GM12878 (cell line): ENCODE results near the gene CHAC2. TPM values are rescaled to one million over a fixed set of nuclear protein-coding genes. Genes with fewer than 3 reads are reported as not detected.

Source experiments
- ATAC-seq: fragments of 200-7000 bp; cut with Tn5 transposase; 3 replicates; pipeline ENCODE4 v1.9.1; 2020; ENCODE audit warnings: mild to moderate bottlenecking, moderate library complexity
- BruUV-seq: library from RNA; stranded (reverse); fragments of 400-500 nt; replicated peaks from 2 replicates; lab custom pipeline; 2021; lab: Mats Ljungman, UMichigan
- CTCF ChIA-PET: fragments of 300-600 bp; sonication (Branson Sonifier 250); formaldehyde crosslinking; extraction: SDS; loops from one replicate; lab custom pipeline; 2021; ENCODE audit warnings: inconsistent platforms; lab: Yijun Ruan, JAX
- POLR2A ChIA-PET: fragments of 350-600 bp; formaldehyde crosslinking; extraction: SDS; loops from one replicate; lab custom pipeline; 2021; ENCODE audit warnings: inconsistent platforms; lab: Charles Lee
- RAD21 ChIA-PET: fragments of 300-600 bp; sonication (Branson Sonifier 250); formaldehyde crosslinking; loops from one replicate; lab custom pipeline; 2023; ENCODE audit warnings: antibody characterized with exemption; ENCODE audit not compliant: unreplicated experiment; lab: Charles Lee
- SMC1A ChIA-PET: fragments of 300-600 bp; sonication (Branson Sonifier 250); formaldehyde crosslinking; loops from one replicate; lab custom pipeline; 2023; ENCODE audit not compliant: unreplicated experiment, uncharacterized antibody; lab: Charles Lee
- DNase-seq: peaks from one replicate; pipeline ENCODE4 v3.0.0-alpha.2; 2011; ENCODE audit warnings: low read depth, low spot score
- FAIRE-seq: peaks from 3 replicates; lab custom pipeline; 2011; peaks lifted over from hg19 to GRCh38; lab: Jason Lieb, UNC
- H2AFZ ChIP-seq: 2 replicates; pipeline ENCODE4 v1.6.0; 2011; ENCODE audit warnings: low read depth, low read length, control low read depth; ENCODE audit not compliant: control insufficient read depth
- H3K27ac ChIP-seq: 2 replicates; pipeline ENCODE4 v1.5.1; 2011; ENCODE audit warnings: control low read depth; ENCODE audit not compliant: control insufficient read depth, insufficient read depth
- H3K27me3 ChIP-seq, 2 experiments: replicated peaks in 1 of 2; 2 replicates each; pipeline versions ENCODE4 v1.6.0 to v1.6.1; 2011; ENCODE audit warnings: low read length in 1 of 2; ENCODE audit not compliant: control insufficient read depth in 2 of 2, insufficient read depth in 2 of 2
- H3K36me3 ChIP-seq, 2 experiments: 2 replicates each; pipeline ENCODE4 v1.5.1; 2011; ENCODE audit warnings: low read length in 1 of 2; ENCODE audit not compliant: control insufficient read depth in 2 of 2, insufficient read depth in 2 of 2
- H3K4me1 ChIP-seq: 2 replicates; pipeline ENCODE4 v1.6.1; 2011; ENCODE audit warnings: mild to moderate bottlenecking, low read length, moderate library complexity, mixed read lengths; ENCODE audit not compliant: control insufficient read depth, insufficient read depth
- H3K4me2 ChIP-seq: 2 replicates; pipeline ENCODE4 v1.6.0; 2011; ENCODE audit warnings: control low read depth; ENCODE audit not compliant: control insufficient read depth, insufficient read depth
- H3K4me3 ChIP-seq: fragments of 200-600 bp; sonication (generic); 2 replicates; pipeline ENCODE4 v1.5.1; 2016
- H3K79me2 ChIP-seq: 2 replicates; pipeline ENCODE4 v1.6.0; 2011; ENCODE audit warnings: low read length; ENCODE audit not compliant: control insufficient read depth, insufficient read depth
- H3K9ac ChIP-seq: 2 replicates; pipeline ENCODE4 v1.8.0; 2011; ENCODE audit warnings: low read length, control low read depth, mixed read lengths; ENCODE audit not compliant: control insufficient read depth, insufficient read depth
- H3K9me3 ChIP-seq: replicated peaks from 3 replicates; pipeline ENCODE4 v1.5.1; 2011; ENCODE audit warnings: mild to moderate bottlenecking, low read length; ENCODE audit not compliant: control insufficient read depth, insufficient read depth
- H4K20me1 ChIP-seq: 2 replicates; pipeline ENCODE4 v1.6.0; 2011; ENCODE audit not compliant: control insufficient read depth, insufficient read depth
- E2F8 ChIP-seq: fragments of 450-650 bp; IDR thresholded peaks from 2 replicates; pipeline ENCODE4 v1.6.1; 2018; ENCODE audit warnings: mild to moderate bottlenecking, low read depth, moderate library complexity; ENCODE audit not compliant: partially characterized antibody
- EZH2 ChIP-seq: IDR thresholded peaks from 2 replicates; pipeline ENCODE4 v1.6.1; 2012; ENCODE audit warnings: low read depth, mild to moderate bottlenecking, control low read depth, inconsistent platforms, low read length, borderline replicate concordance; ENCODE audit not compliant: control insufficient read depth
- HDAC6 ChIP-seq: fragments of 200-600 bp; sonication (generic); IDR thresholded peaks from one replicate; pipeline ENCODE4 v1.8.0; 2017; ENCODE audit warnings: antibody characterized with exemption; ENCODE audit not compliant: unreplicated experiment
- HDGF ChIP-seq: fragments of 450-650 bp; IDR thresholded peaks from 2 replicates; pipeline ENCODE4 v1.6.1; 2016; ENCODE audit warnings: antibody characterized with exemption
- LARP7 ChIP-seq: fragments of 450-650 bp; IDR thresholded peaks from 2 replicates; pipeline ENCODE4 v1.6.1; 2017; ENCODE audit warnings: mild to moderate bottlenecking
- MEF2A ChIP-seq: IDR thresholded peaks from 2 replicates; pipeline ENCODE4 v1.6.1; 2011; ENCODE audit warnings: low read depth, mild to moderate bottlenecking, low read length, moderate library complexity; ENCODE audit not compliant: insufficient read depth
- NR2C1 ChIP-seq: fragments of 450-650 bp; IDR thresholded peaks from 2 replicates; pipeline ENCODE4 v1.6.1; 2017; ENCODE audit warnings: antibody characterized with exemption, mild to moderate bottlenecking, moderate library complexity
- NR2F1 ChIP-seq: fragments of 450-650 bp; conservative IDR thresholded peaks from 2 replicates; pipeline ENCODE4 v1.6.1; 2017; ENCODE audit warnings: mild to moderate bottlenecking
- RUNX3 ChIP-seq: IDR thresholded peaks from 2 replicates; pipeline ENCODE4 v1.6.1; 2012; ENCODE audit warnings: low read length, inconsistent platforms
- SKIL ChIP-seq: fragments of 450-650 bp; IDR thresholded peaks from 2 replicates; pipeline ENCODE4 v1.6.1; 2017; ENCODE audit warnings: mild to moderate bottlenecking, low read depth, inconsistent platforms; ENCODE audit not compliant: poor library complexity, severe bottlenecking
- SMC3 ChIP-seq: IDR thresholded peaks from 2 replicates; pipeline ENCODE4 v1.6.1; 2011; ENCODE audit warnings: low read length, improper control_type of control experiment, borderline replicate concordance
- USF1 ChIP-seq: IDR thresholded peaks from 2 replicates; pipeline ENCODE4 v1.6.1; 2011; ENCODE audit warnings: borderline replicate concordance, low read depth, mild to moderate bottlenecking, moderate library complexity, mixed read lengths, low read length; ENCODE audit not compliant: insufficient read depth; ENCODE audit errors: extremely low read length
- ZBTB33 ChIP-seq: fragments of 450-650 bp; IDR thresholded peaks from 2 replicates; pipeline ENCODE4 v1.6.1; 2017; ENCODE audit warnings: mild to moderate bottlenecking
- ZNF217 ChIP-seq: fragments of 450-650 bp; IDR thresholded peaks from 2 replicates; pipeline ENCODE4 v1.6.1; 2017; ENCODE audit warnings: antibody characterized with exemption, mild to moderate bottlenecking
- ZNF384 ChIP-seq: IDR thresholded peaks from 2 replicates; pipeline ENCODE4 v1.6.1; 2012; ENCODE audit warnings: low read depth, mild to moderate bottlenecking, low read length, improper control_type of control experiment, borderline replicate concordance
- ZNF622 ChIP-seq: fragments of 450-650 bp; IDR thresholded peaks from 2 replicates; pipeline ENCODE4 v1.6.1; 2017; ENCODE audit warnings: mild to moderate bottlenecking, inconsistent platforms
- WGBS: methylation state at CpG from one replicate; pipeline ENCODE4 v1.1.6; 2016; ENCODE audit warnings: low lambda C conversion rate; ENCODE audit not compliant: insufficient replicate concordance, insufficient coverage; ENCODE audit errors: missing lambda C conversion rate; 5-methylcytosine and 5-hydroxymethylcytosine counted together
- in situ Hi-C: fragments of 300-500 bp; cut with MboI; formaldehyde crosslinking; loops from 9 replicates; pipeline ENCODE4 v1.14.3; 2018; ENCODE audit warnings: mixed read lengths
- intact Hi-C: fragments of 100-400 bp; cut with micrococcal nuclease; formaldehyde crosslinking; loops from one replicate; pipeline ENCODE4 v1.14.2; 2022; ENCODE audit not compliant: unreplicated experiment
- polyA plus RNA-seq, 11 experiments: library from polyadenylated mRNA; depleted of rRNA in 4 of 11; unstranded in 6 of 11; stranded (reverse) in 5 of 11; fragments of >200 nt; fragmentation: Nextera tagmentation in 4 of 11; fragmentation: Illumina TruSeq in 1 of 11; extraction: Ambion mirVana in 4 of 11; extraction: Trizol in 1 of 11; gene quantifications; 1 replicate in 1 of 11; 2 replicates in 10 of 11; pipeline versions ENCODE4 v1.2.1 to v1.2.3, GENCODE V29; 2011 to 2016; ENCODE audit warnings: inconsistent platforms in 2 of 11, missing spikeins in 2 of 11, low read depth in 1 of 11
- total RNA-seq, 4 experiments: library from RNA; depleted of rRNA in 3 of 4; stranded (reverse); fragments of >200 nt in 3 of 4; fragmentation: Illumina TruSeq in 1 of 4; extraction: Trizol in 1 of 4; gene quantifications; 2 replicates each; pipeline versions ENCODE4 v1.2.1 to v1.2.3, GENCODE V29; 2013 to 2021

CHAC2 gene
- total and polyA plus RNA-seq, 10 of the 15 experiments (the other 5 are each of a cell fraction or from before 2014, with no cell fraction given), result 11.0 to 67.6 (median 25.0) TPM

- Histone ChIP-seq H3K79me2 (no peaks in the 10 kb centered on the region), H3K36me3 (peaks cover 0 to 25% of the 10 kb centered on the region in 2 experiments; a peak in 3 of 4 replicates), H3K4me1 (no peaks in the 10 kb centered on the region), H3K4me2 (no peak overlapping the region), H3K4me3 (no peak overlapping the region), H2AFZ (no peak overlapping the region), H3K27me3 (no peaks in the 10 kb centered on the region), H3K9me3 (no peaks in the 10 kb centered on the region), H3K27ac (no peak overlapping the region), H4K20me1 (no peaks in the 10 kb centered on the region), H3K9ac (no peak overlapping the region)
- in situ Hi-C loops, result no loop called here
- 92% methylated on average over 7 of the region's 7 CpGs for WGBS
- DNase-seq (no peak), ATAC-seq (no peak), FAIRE-seq (no peak)
- CTCF ChIA-PET, result no interaction called here
- RAD21 ChIA-PET, result no interaction called here
- BruUV-seq, result no TSS peak
- intact Hi-C loops, result no loop called here
- POLR2A ChIA-PET, result no interaction called here
- TF ChIP-seq RUNX3, result no peak
- TF ChIP-seq ZBTB33, result no peak
- no peak for TF ChIP-seq ZNF217
- TF ChIP-seq ZNF384, result no peak
- TF ChIP-seq MEF2A, result no peak
- TF ChIP-seq NR2F1, result no peak
- no peak for TF ChIP-seq LARP7
- TF ChIP-seq E2F8, result no peak
- TF ChIP-seq SMC3, result no peak
- no peak for TF ChIP-seq HDAC6
- no peak for TF ChIP-seq EZH2
- TF ChIP-seq SKIL, result no peak
- no peak for TF ChIP-seq NR2C1
- no peak for TF ChIP-seq USF1
- TF ChIP-seq ZNF622, result no peak
- TF ChIP-seq HDGF, result no peak
- SMC1A ChIA-PET, result no interaction called here
These were observed 35.1 kb downstream of the CHAC2 start for GRCh38 chr2:53802617-53803151.
